SU-DHL-6 (cell line): ENCODE measurements around the gene SORCS2.

Experiments used
- H2AFZ ChIP-seq: fragments of 200-600 bp; sonication (generic); 2 replicates; pipeline ENCODE4 v1.6.1; 2014; ENCODE audit warnings: low read depth, mild to moderate bottlenecking, moderate library complexity, mixed read lengths, antibody characterized with exemption, low read length; ENCODE audit not compliant: severe bottlenecking
- H3F3A ChIP-seq: fragments of 200-600 bp; shearing (Covaris generic); 2 replicates; pipeline ENCODE4 v1.6.0; 2016; ENCODE audit warnings: antibody characterized with exemption, mild to moderate bottlenecking; ENCODE audit not compliant: insufficient read depth
- H3K27ac ChIP-seq: fragments of 200-600 bp; sonication (generic); 2 replicates; pipeline ENCODE4 v1.5.1; 2016; ENCODE audit warnings: low read depth, mild to moderate bottlenecking, low read length, moderate library complexity, mixed read lengths
- H3K27me3 ChIP-seq: fragments of 200-600 bp; sonication (generic), shearing (Covaris generic); 2 replicates; pipeline ENCODE4 v1.6.0; 2014; ENCODE audit warnings: mild to moderate bottlenecking, low read length
- H3K36me3 ChIP-seq: fragments of 200-600 bp; sonication (generic); 2 replicates; pipeline ENCODE4 v1.6.1; 2014; ENCODE audit warnings: mild to moderate bottlenecking, low read length, mixed read lengths
- H3K4me2 ChIP-seq: fragments of 300-600, 200-600 bp; shearing (Covaris generic), sonication (generic); 2 replicates; pipeline ENCODE4 v1.6.0; 2014; ENCODE audit warnings: low read length, low read depth, mild to moderate bottlenecking; ENCODE audit not compliant: poor library complexity, severe bottlenecking
- H3K4me3 ChIP-seq: fragments of 200-600 bp; sonication (generic); 2 replicates; pipeline ENCODE4 v1.5.1; 2014; ENCODE audit warnings: antibody characterized with exemption, low read length, mild to moderate bottlenecking, mixed read lengths; ENCODE audit not compliant: insufficient read depth, poor library complexity, severe bottlenecking
- H3K79me2 ChIP-seq: fragments of 200-600 bp; sonication (generic); 2 replicates; pipeline ENCODE4 v1.6.1; 2014; ENCODE audit warnings: mild to moderate bottlenecking, low read length, moderate library complexity; ENCODE audit not compliant: insufficient read depth
- H3K9ac ChIP-seq: fragments of 200-600 bp; sonication (generic); 2 replicates; pipeline ENCODE4 v1.7.0; 2014; ENCODE audit warnings: mild to moderate bottlenecking, low read length
- H3K9me2 ChIP-seq: fragments of 200-600 bp; sonication (generic); replicated peaks from 2 replicates; pipeline ENCODE4 v1.6.1; 2014; ENCODE audit warnings: low read length; ENCODE audit not compliant: insufficient read depth
- H3K9me3 ChIP-seq: fragments of 200-600 bp; sonication (generic); 2 replicates; pipeline ENCODE4 v1.6.1; 2014; ENCODE audit warnings: low read length, mixed read lengths; ENCODE audit not compliant: insufficient read depth
- H4K20me1 ChIP-seq: fragments of 200-600 bp; sonication (generic); 2 replicates; pipeline ENCODE4 v1.6.1; 2014; ENCODE audit warnings: low read depth, mild to moderate bottlenecking, antibody characterized with exemption, low read length, moderate library complexity, mixed read lengths
- CTCF ChIP-seq: fragments of 200-600 bp; sonication (generic); IDR thresholded peaks from one replicate; pipeline ENCODE4 v1.5.1; 2017; ENCODE audit warnings: antibody characterized with exemption, mild to moderate bottlenecking, low read length, moderate library complexity; ENCODE audit not compliant: insufficient read depth, poor library complexity, severe bottlenecking
- EZH2phosphoT487 ChIP-seq: fragments of 200-600 bp; sonication (generic), shearing (Covaris generic); conservative IDR thresholded peaks from 2 replicates; pipeline ENCODE4 v1.6.1; 2018; ENCODE audit warnings: mild to moderate bottlenecking, antibody characterized with exemption, low read length, moderate library complexity, mixed read lengths

The SORCS2 gene

GRCh38 chr4:7780751-7781348, 588.5 kb downstream of the SORCS2 start:
- H3K79me2 ChIP-seq: no peaks in the 10 kb centered on the region

DNA sequence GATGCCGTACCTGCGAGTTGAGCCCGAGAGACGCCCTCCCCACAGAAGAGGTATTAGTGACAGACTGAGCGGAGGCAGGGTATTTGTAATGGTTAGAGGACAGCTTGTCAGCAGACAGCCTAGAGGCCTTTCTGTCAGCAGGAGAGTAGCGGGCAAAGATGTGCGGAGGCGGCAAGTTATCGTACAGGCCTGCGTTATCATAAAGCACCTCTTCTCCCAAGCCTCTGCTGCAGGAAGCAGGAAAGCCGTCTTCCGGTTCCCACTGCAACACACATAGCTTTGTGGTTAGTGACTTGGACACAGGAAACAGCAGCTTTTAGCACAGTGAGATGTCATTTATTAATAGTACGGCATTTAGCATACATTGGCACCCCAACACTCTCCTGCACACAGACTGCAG, 589.0 kb downstream of the SORCS2 start:
- no peak overlapping the region for H3K4me2 ChIP-seq
- H2AFZ ChIP-seq: no peak overlapping the region
- H3K9me2 ChIP-seq: no peaks in the 10 kb centered on the region
- H3K27ac ChIP-seq: no peak overlapping the region
- no peak overlapping the region for H3K9ac ChIP-seq
- TF ChIP-seq EZH2phosphoT487: no peak
- no peak for TF ChIP-seq CTCF
- H3K36me3 ChIP-seq: no peaks in the 10 kb centered on the region
- no peak overlapping the region for H3K4me3 ChIP-seq
- no peaks in the 10 kb centered on the region for H3K27me3 ChIP-seq
- no peaks in the 10 kb centered on the region for H3K9me3 ChIP-seq
- H4K20me1 ChIP-seq: no peaks in the 10 kb centered on the region
- no peaks in the 10 kb centered on the region for H3F3A ChIP-seq
- H3K79me2 ChIP-seq: no peaks in the 10 kb centered on the region

More at GRCh38 chr4:7780751-7781348, 588.5 kb downstream of the SORCS2 start:
- Histone ChIP-seq H3K9me3 (no peaks in the 10 kb centered on the region), H3K4me3 (no peak overlapping the region), H3K27me3 (no peaks in the 10 kb centered on the region), H3K4me2 (no peak overlapping the region), H3K27ac (no peak overlapping the region), H3K9ac (no peak overlapping the region), H3K36me3 (no peaks in the 10 kb centered on the region), H4K20me1 (no peaks in the 10 kb centered on the region), H3F3A (no peaks in the 10 kb centered on the region), H3K9me2 (no peaks in the 10 kb centered on the region), H2AFZ (no peak overlapping the region)
- TF ChIP-seq CTCF: no peak
- TF ChIP-seq EZH2phosphoT487: no peak

- Histone ChIP-seq H3K9ac (no peak overlapping the region), H3K79me2 (no peaks in the 10 kb centered on the region), H3K9me3 (no peaks in the 10 kb centered on the region), H2AFZ (no peak overlapping the region), H4K20me1 (no peaks in the 10 kb centered on the region), H3K9me2 (no peaks in the 10 kb centered on the region), H3K4me3 (no peak overlapping the region), H3K4me2 (no peak overlapping the region), H3F3A (no peaks in the 10 kb centered on the region), H3K36me3 (no peaks in the 10 kb centered on the region), H3K27me3 (no peaks in the 10 kb centered on the region), H3K27ac (no peak overlapping the region)
- TF ChIP-seq CTCF: no peak
Observed at GRCh38 chr4:7781993-7782392, 589.7 kb downstream of the SORCS2 start.
